C4-2B (cell line): ENCODE data around the gene GRB7.

Experiments used
- CTCF ChIP-seq: fragments of 450-650 bp; conservative IDR thresholded peaks from 2 replicates; pipeline ENCODE4 v1.5.1; 2017; ENCODE audit warnings: mild to moderate bottlenecking
- ZFX ChIP-seq: fragments of 450-650 bp; IDR thresholded peaks from 2 replicates; pipeline ENCODE4 v1.6.1; 2017

DNA sequence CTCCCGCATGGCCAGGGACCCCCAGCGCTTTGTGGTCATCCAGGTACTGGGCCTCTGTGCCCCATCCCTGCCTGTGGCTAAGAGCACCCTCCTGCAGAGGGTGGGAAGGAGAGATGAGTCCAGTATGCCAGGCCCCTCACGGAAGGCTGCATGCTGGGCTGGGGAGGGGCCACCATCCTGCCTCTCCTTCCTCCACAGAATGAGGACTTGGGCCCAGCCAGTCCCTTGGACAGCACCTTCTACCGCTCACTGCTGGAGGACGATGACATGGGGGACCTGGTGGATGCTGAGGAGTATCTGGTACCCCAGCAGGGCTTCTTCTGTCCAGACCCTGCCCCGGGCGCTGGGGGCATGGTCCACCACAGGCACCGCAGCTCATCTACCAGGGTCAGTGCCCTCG is 11.1 kb upstream of the GRB7 start:
- no peak for TF ChIP-seq CTCF
- TF ChIP-seq ZFX, result no peak
